ENCODE data around the gene DARS1.

DARS1 gene

DNA sequence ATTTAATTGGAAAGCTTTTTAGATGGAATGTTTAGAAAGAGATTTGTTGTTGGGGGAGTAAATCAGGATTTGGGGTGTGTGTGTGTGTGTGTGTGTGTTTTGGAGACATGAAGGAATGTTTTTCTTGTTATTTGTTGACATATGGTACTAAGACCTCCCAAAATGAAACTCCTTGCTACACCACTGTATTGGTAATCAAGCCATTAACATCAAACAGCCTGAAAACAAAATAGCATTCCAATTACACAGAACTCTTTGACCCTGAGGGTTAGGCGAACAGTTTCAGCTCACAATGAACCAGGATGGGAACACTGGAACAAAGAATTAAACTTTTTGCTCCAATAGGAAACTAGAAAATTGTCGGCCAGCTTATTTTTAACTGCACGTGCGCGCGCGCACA is 41.7 kb upstream of the DARS1 start:
- Histone ChIP-seq H2AFZ (ENCODE audit: low read length) (peak overlapping the region; percentile 3), H3K27me3 (ENCODE audit: control insufficient read depth in 3 of 3, insufficient read depth in 3 of 3, low read depth in 1 of 3, low read length in 3 of 3) (no peaks in the 10 kb centered on the region), H3K4me1 (ENCODE audit: control insufficient read depth in 2 of 2, insufficient read depth in 1 of 2, low read depth in 1 of 2, low read length in 2 of 2) (peaks cover 14 to 33% of the 10 kb centered on the region in 2 donors), H4K91ac (ENCODE audit: low read depth, low read length, poor library complexity) (no peak overlapping the region), H3K4ac (ENCODE audit: low read length) (no peak overlapping the region), H3K18ac (ENCODE audit: low read length) (no peak overlapping the region), H3K4me3 (ENCODE audit: low read length in 2 of 2) (no peak overlapping the region), H2BK15ac (ENCODE audit: low read length) (no peak overlapping the region), H4K8ac (ENCODE audit: low read depth, low read length) (no peak overlapping the region), H3K4me2 (ENCODE audit: insufficient read depth, low read length, poor library complexity, severe bottlenecking) (no peak overlapping the region), H3K79me1 (ENCODE audit: low read depth, low read length) (no peaks in the 10 kb centered on the region), H3K9me3 (replicated peaks in 1 of 2; ENCODE audit: control insufficient read depth in 2 of 2, insufficient read depth in 1 of 2, low read depth in 1 of 2, low read length in 2 of 2) (no peaks in the 10 kb centered on the region), H2BK120ac (ENCODE audit: low read depth, low read length) (no peak overlapping the region), H3K14ac (ENCODE audit: low read length) (no peak overlapping the region), H3K9ac (ENCODE audit: low read depth, low read length, poor library complexity) (no peak overlapping the region), H2AK5ac (ENCODE audit: low read depth, low read length) (no peak overlapping the region), H2BK12ac (ENCODE audit: low read length) (no peak overlapping the region), H3K36me3 (replicated peaks in 1 of 2; ENCODE audit: control insufficient read depth in 2 of 2, insufficient read depth in 2 of 2, low read length in 2 of 2) (no peaks in the 10 kb centered on the region), H3K27ac (replicated peaks; ENCODE audit: low read length) (no peak overlapping the region), H3K23ac (ENCODE audit: low read depth, low read length, poor library complexity) (no peak overlapping the region), H2BK5ac (ENCODE audit: low read length) (no peak overlapping the region)
- WGBS, 2 donors (ENCODE audit: extremely low coverage in 2 of 2, insufficient read length in 2 of 2, insufficient replicate concordance in 1 of 2), result no CpG with 5 or more reads among the region's 7 CpGs
- no peak for DNase-seq (ENCODE audit: low spot score)

DNA sequence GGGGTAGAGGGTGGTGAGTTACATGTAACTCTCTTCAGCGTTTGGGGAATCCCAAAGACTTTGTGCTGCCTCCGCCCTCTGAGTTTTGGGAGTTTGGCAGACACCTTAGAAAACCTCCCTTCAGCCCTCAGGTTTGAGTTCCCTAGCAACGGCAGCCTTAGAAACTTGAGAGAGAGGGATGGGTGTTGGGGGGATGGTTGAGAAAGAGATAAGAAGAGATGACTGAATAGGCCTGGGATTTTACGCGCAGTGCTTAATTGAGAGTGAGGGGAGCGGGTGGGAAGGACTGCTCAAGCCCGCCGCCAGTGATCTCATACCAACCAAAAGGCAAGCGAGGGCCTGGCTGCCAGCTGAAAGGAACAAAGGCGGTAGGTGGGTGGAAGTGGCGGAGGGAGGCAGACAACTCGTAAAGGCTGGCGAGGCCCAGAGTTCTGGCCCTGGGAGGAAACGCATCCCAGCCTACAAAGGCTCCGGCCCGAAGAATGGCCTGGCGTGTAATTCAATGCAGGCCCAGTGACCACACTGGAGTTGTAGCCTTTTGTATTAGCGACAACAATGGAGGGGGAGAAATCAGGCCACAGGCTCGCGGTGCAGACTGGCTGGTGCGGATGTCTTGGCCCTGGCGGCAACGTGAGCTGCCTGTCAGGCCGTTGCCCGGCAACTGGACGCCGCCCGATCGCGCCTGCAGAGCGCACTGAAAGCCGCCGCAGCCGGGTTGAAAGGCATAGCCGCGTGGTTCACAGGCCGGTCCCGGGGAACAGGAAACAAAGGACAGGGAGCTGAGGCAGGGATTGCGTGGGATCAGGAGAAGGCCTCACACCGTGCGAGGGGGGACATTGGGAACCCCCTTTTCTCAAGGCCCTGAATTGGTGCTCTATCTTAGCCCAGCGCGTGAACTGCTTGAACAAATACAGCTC is 39.9 kb upstream of the DARS1 start:
- Histone ChIP-seq H3K14ac (ENCODE audit: low read length) (no peak overlapping the region), H2BK15ac (ENCODE audit: low read length) (no peak overlapping the region), H3K36me3 (replicated peaks in 1 of 2; ENCODE audit: control insufficient read depth in 2 of 2, insufficient read depth in 2 of 2, low read length in 2 of 2) (no peaks in the 10 kb centered on the region), H3K27me3 (ENCODE audit: control insufficient read depth in 3 of 3, insufficient read depth in 3 of 3, low read depth in 1 of 3, low read length in 3 of 3) (no peaks in the 10 kb centered on the region), H2BK120ac (ENCODE audit: low read depth, low read length) (no peak overlapping the region), H2BK12ac (ENCODE audit: low read length) (no peak overlapping the region), H4K91ac (ENCODE audit: low read depth, low read length, poor library complexity) (no peak overlapping the region), H3K9me3 (replicated peaks in 1 of 2; ENCODE audit: control insufficient read depth in 2 of 2, insufficient read depth in 1 of 2, low read depth in 1 of 2, low read length in 2 of 2) (no peaks in the 10 kb centered on the region), H3K4ac (ENCODE audit: low read length) (no peak overlapping the region), H3K4me1 (ENCODE audit: control insufficient read depth in 2 of 2, insufficient read depth in 1 of 2, low read depth in 1 of 2, low read length in 2 of 2) (peaks cover 23 to 43% of the 10 kb centered on the region in 2 donors), H3K23ac (ENCODE audit: low read depth, low read length, poor library complexity) (no peak overlapping the region), H3K4me2 (ENCODE audit: insufficient read depth, low read length, poor library complexity, severe bottlenecking) (peak overlapping the region; percentile 61), H3K9ac (ENCODE audit: low read depth, low read length, poor library complexity) (no peak overlapping the region), H2BK5ac (ENCODE audit: low read length) (no peak overlapping the region), H2AFZ (ENCODE audit: low read length) (peak overlapping the region; percentile 82), H3K18ac (ENCODE audit: low read length) (peak overlapping the region; percentile 64), H3K4me3 (ENCODE audit: low read length in 2 of 2) (peak overlapping the region in 1 of 2 donors; percentile 36), H2AK5ac (ENCODE audit: low read depth, low read length) (no peak overlapping the region), H3K79me1 (ENCODE audit: low read depth, low read length) (no peaks in the 10 kb centered on the region), H4K8ac (ENCODE audit: low read depth, low read length) (no peak overlapping the region), H3K27ac (replicated peaks; ENCODE audit: low read length) (peak overlapping the region; percentile 94)
- WGBS, 2 donors (ENCODE audit: extremely low coverage in 2 of 2, insufficient read length in 2 of 2, insufficient replicate concordance in 1 of 2), result no CpG with 5 or more reads among the region's 43 CpGs
- peak; percentile 95 for DNase-seq (ENCODE audit: low spot score)

DNA sequence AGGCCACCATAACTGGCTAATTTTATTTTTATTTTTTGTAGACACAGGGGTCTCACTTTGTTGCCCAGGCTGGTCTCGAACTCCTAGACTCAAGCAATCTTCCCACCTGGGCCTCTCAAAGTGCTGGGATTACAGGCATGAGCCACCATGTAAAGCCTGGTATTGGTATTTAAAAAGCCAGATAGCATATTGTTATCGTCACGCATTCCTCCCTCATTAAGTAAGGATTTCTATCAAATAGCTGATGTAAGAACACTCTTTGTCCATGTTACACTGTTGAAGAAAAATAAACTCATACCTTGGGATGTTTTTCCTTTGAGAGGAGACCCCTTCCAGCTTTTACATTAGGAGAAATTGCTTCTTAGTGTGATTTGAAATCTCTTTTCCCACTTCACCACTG is 39.2 kb upstream of the DARS1 start:
- H3K27ac ChIP-seq (replicated peaks; ENCODE audit: low read length), result peak overlapping the region; percentile 94
- H3K9ac ChIP-seq (ENCODE audit: low read depth, low read length, poor library complexity), result no peak overlapping the region
- no peak overlapping the region for H4K91ac ChIP-seq (ENCODE audit: low read depth, low read length, poor library complexity)
- peak overlapping the region; percentile 39 for H3K18ac ChIP-seq (ENCODE audit: low read length)
- no peak overlapping the region for H2AK5ac ChIP-seq (ENCODE audit: low read depth, low read length)
- WGBS, 2 donors (ENCODE audit: extremely low coverage in 2 of 2, insufficient read length in 2 of 2, insufficient replicate concordance in 1 of 2), result no CpG with 5 or more reads among the region's 3 CpGs
- H4K8ac ChIP-seq (ENCODE audit: low read depth, low read length), result no peak overlapping the region
- H3K14ac ChIP-seq (ENCODE audit: low read length), result no peak overlapping the region
- no peak overlapping the region for H2BK15ac ChIP-seq (ENCODE audit: low read length)
- peak overlapping the region; percentile 82 for H2AFZ ChIP-seq (ENCODE audit: low read length)
- no peaks in the 10 kb centered on the region for H3K27me3 ChIP-seq (ENCODE audit: control insufficient read depth in 3 of 3, insufficient read depth in 3 of 3, low read depth in 1 of 3, low read length in 3 of 3)
- no peak for DNase-seq (ENCODE audit: low spot score)
- H3K4ac ChIP-seq (ENCODE audit: low read length), result no peak overlapping the region
- H2BK120ac ChIP-seq (ENCODE audit: low read depth, low read length), result no peak overlapping the region
- no peak overlapping the region for H3K23ac ChIP-seq (ENCODE audit: low read depth, low read length, poor library complexity)
- peaks cover 28 to 50% of the 10 kb centered on the region in 2 donors for H3K4me1 ChIP-seq (ENCODE audit: control insufficient read depth in 2 of 2, insufficient read depth in 1 of 2, low read depth in 1 of 2, low read length in 2 of 2)
- H3K4me2 ChIP-seq (ENCODE audit: insufficient read depth, low read length, poor library complexity, severe bottlenecking), result peak overlapping the region; percentile 55
- H2BK12ac ChIP-seq (ENCODE audit: low read length), result no peak overlapping the region
- H3K79me1 ChIP-seq (ENCODE audit: low read depth, low read length), result no peaks in the 10 kb centered on the region
- no peaks in the 10 kb centered on the region for H3K9me3 ChIP-seq (replicated peaks in 1 of 2; ENCODE audit: control insufficient read depth in 2 of 2, insufficient read depth in 1 of 2, low read depth in 1 of 2, low read length in 2 of 2)
- no peaks in the 10 kb centered on the region for H3K36me3 ChIP-seq (replicated peaks in 1 of 2; ENCODE audit: control insufficient read depth in 2 of 2, insufficient read depth in 2 of 2, low read length in 2 of 2)
- peak overlapping the region in 1 of 2 donors; percentile 36 for H3K4me3 ChIP-seq (ENCODE audit: low read length in 2 of 2)
- H2BK5ac ChIP-seq (ENCODE audit: low read length), result no peak overlapping the region

DNA sequence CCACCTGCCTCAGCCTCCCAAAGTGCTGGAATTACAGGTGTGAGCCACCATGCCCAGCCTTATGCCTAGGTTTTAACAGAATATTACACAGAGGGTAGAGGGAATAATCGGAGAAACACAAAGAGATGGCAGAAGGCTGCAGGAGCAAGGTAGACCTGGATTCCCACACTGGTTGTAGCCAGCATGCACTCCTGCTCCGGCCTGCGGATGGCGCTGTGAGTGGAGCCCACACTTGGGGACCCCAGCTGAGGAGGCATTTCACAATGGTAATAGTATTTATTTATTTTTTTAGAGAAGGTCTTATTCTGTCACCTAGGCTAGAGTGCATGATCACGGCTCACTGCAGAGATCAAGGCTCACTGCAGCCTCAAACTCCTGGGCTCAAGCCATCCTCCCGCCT is 38.8 kb upstream of the DARS1 start:
- Histone ChIP-seq H2BK12ac (ENCODE audit: low read length) (no peak overlapping the region), H3K4me2 (ENCODE audit: insufficient read depth, low read length, poor library complexity, severe bottlenecking) (no peak overlapping the region), H3K14ac (ENCODE audit: low read length) (no peak overlapping the region), H3K18ac (ENCODE audit: low read length) (peak overlapping the region; percentile 39), H3K79me1 (ENCODE audit: low read depth, low read length) (no peaks in the 10 kb centered on the region), H3K4ac (ENCODE audit: low read length) (no peak overlapping the region), H3K36me3 (replicated peaks in 1 of 2; ENCODE audit: control insufficient read depth in 2 of 2, insufficient read depth in 2 of 2, low read length in 2 of 2) (no peaks in the 10 kb centered on the region), H4K91ac (ENCODE audit: low read depth, low read length, poor library complexity) (no peak overlapping the region), H3K4me3 (ENCODE audit: low read length in 2 of 2) (no peak overlapping the region), H2AFZ (ENCODE audit: low read length) (peak overlapping the region; percentile 82), H2BK15ac (ENCODE audit: low read length) (no peak overlapping the region), H2BK5ac (ENCODE audit: low read length) (no peak overlapping the region), H2BK120ac (ENCODE audit: low read depth, low read length) (no peak overlapping the region), H3K9me3 (replicated peaks in 1 of 2; ENCODE audit: control insufficient read depth in 2 of 2, insufficient read depth in 1 of 2, low read depth in 1 of 2, low read length in 2 of 2) (no peaks in the 10 kb centered on the region), H3K4me1 (ENCODE audit: control insufficient read depth in 2 of 2, insufficient read depth in 1 of 2, low read depth in 1 of 2, low read length in 2 of 2) (peaks cover 29 to 54% of the 10 kb centered on the region in 2 donors), H4K8ac (ENCODE audit: low read depth, low read length) (no peak overlapping the region), H2AK5ac (ENCODE audit: low read depth, low read length) (no peak overlapping the region), H3K9ac (ENCODE audit: low read depth, low read length, poor library complexity) (no peak overlapping the region), H3K23ac (ENCODE audit: low read depth, low read length, poor library complexity) (no peak overlapping the region), H3K27ac (replicated peaks; ENCODE audit: low read length) (peak overlapping the region; percentile 94), H3K27me3 (ENCODE audit: control insufficient read depth in 3 of 3, insufficient read depth in 3 of 3, low read depth in 1 of 3, low read length in 3 of 3) (no peaks in the 10 kb centered on the region)
- WGBS, 2 donors (ENCODE audit: extremely low coverage in 2 of 2, insufficient read length in 2 of 2, insufficient replicate concordance in 1 of 2), result no CpG with 5 or more reads among the region's 6 CpGs
- DNase-seq (ENCODE audit: low spot score), result no peak

Data from neuronal stem cell (in vitro differentiated cells).